ENCODE results near the gene BORCS5. TPM values are rescaled to one million over a fixed set of nuclear protein-coding genes. Genes with fewer than 3 reads are reported as not detected.

Gene BORCS5
- total RNA-seq, 1 experiment from 2014 or later: 25.7 TPM

- peaks cover 48% of the 10 kb centered on the region for H3K4me1 Mint-ChIP-seq (ENCODE audit: low read depth, unreplicated experiment)
- Histone ChIP-seq H3K36me3 (ENCODE audit: control insufficient read depth, insufficient read depth, low read length) (no peaks in the 10 kb centered on the region), H3K9me3 (no peaks in the 10 kb centered on the region), H3K4me3 (ENCODE audit: low read depth, low read length) (no peak overlapping the region), H3K4me1 (peaks cover 59% of the 10 kb centered on the region), H3K27me3 (replicated peaks; ENCODE audit: control insufficient read depth, insufficient read depth, low read length) (no peaks in the 10 kb centered on the region)
- ChIA-PET POLR2A (no interaction called here), CTCF (no interaction called here)
- no peak overlapping the region for H3K4me3 Mint-ChIP-seq (ENCODE audit: unreplicated experiment)
- TF ChIP-seq CTCF (IDR thresholded peaks at IDR 0.05; ENCODE audit: insufficient read depth in 1 of 2, low read depth in 1 of 2, low read length in 1 of 2, severe bottlenecking in 1 of 2, unreplicated experiment in 1 of 2): no peak
- no TSS peak for BruUV-seq (replicated peaks)
- peaks cover 10% of the 10 kb centered on the region for H3K9me3 Mint-ChIP-seq (ENCODE audit: unreplicated experiment)
- no peak for DNase-seq
- peaks cover 6% of the 10 kb centered on the region for H3K36me3 Mint-ChIP-seq (ENCODE audit: insufficient read depth, unreplicated experiment)
- H3K27me3 Mint-ChIP-seq (ENCODE audit: insufficient read depth, unreplicated experiment): no peaks in the 10 kb centered on the region
- H3K27ac Mint-ChIP-seq (ENCODE audit: unreplicated experiment): peak overlapping the region; percentile 69
- intact Hi-C loops (cut with micrococcal nuclease; ENCODE audit: unreplicated experiment): no loop called here
Observed at GRCh38 chr12:12396694-12397093, 39.8 kb downstream of the BORCS5 start.

- no peak for TF ChIP-seq CTCF (IDR thresholded peaks at IDR 0.05; ENCODE audit: insufficient read depth in 1 of 2, low read depth in 1 of 2, low read length in 1 of 2, severe bottlenecking in 1 of 2, unreplicated experiment in 1 of 2)
- H3K4me1 Mint-ChIP-seq (ENCODE audit: low read depth, unreplicated experiment): peaks cover 50% of the 10 kb centered on the region
- peaks cover 10% of the 10 kb centered on the region for H3K9me3 Mint-ChIP-seq (ENCODE audit: unreplicated experiment)
- ChIA-PET POLR2A (interaction anchor here (0.5 to 0.6 kb wide), 2 partner anchors 21 to 188 kb away, joined by 6 to 7 read pairs; no protein-coding TSS in a partner anchor), CTCF (interaction anchor here (1.1 to 2.0 kb wide), 2 partner anchors 13 to 20 kb away, joined by 6 to 9 read pairs; no protein-coding TSS in a partner anchor)
- H3K9me3 ChIP-seq: no peaks in the 10 kb centered on the region
- H3K4me1 ChIP-seq: peaks cover 59% of the 10 kb centered on the region
- peaks cover 6% of the 10 kb centered on the region for H3K36me3 Mint-ChIP-seq (ENCODE audit: insufficient read depth, unreplicated experiment)
- no peaks in the 10 kb centered on the region for H3K36me3 ChIP-seq (ENCODE audit: control insufficient read depth, insufficient read depth, low read length)
- DNase-seq: no peak
- peak overlapping the region; percentile 69 for H3K27ac Mint-ChIP-seq (ENCODE audit: unreplicated experiment)
- intact Hi-C loops (cut with micrococcal nuclease; ENCODE audit: unreplicated experiment): no loop called here
- H3K4me3 Mint-ChIP-seq (ENCODE audit: unreplicated experiment): no peak overlapping the region
- no peaks in the 10 kb centered on the region for H3K27me3 ChIP-seq (replicated peaks; ENCODE audit: control insufficient read depth, insufficient read depth, low read length)
- H3K4me3 ChIP-seq (ENCODE audit: low read depth, low read length): no peak overlapping the region
- no TSS peak for BruUV-seq (replicated peaks)
- no peaks in the 10 kb centered on the region for H3K27me3 Mint-ChIP-seq (ENCODE audit: insufficient read depth, unreplicated experiment)
Observed at GRCh38 chr12:12397184-12397583, 40.3 kb downstream of the BORCS5 start.

- no TSS peak for BruUV-seq (replicated peaks)
Observed at GRCh38 chr12:12398026-12398859, 41.4 kb downstream of the BORCS5 start.

More at GRCh38 chr12:12398026-12398859, 41.4 kb downstream of the BORCS5 start:
- POLR2A ChIA-PET: interaction anchor here (0.5 to 1.4 kb wide), 5 partner anchors 22 to 738 kb away, joined by 3 to 7 read pairs (median 6); partner anchors contain the start of gene BORCS5
- H3K9me3 ChIP-seq: no peaks in the 10 kb centered on the region
- intact Hi-C loops (cut with micrococcal nuclease; ENCODE audit: unreplicated experiment): loop anchor here (1.0 kb wide), 1 partner anchor 258 kb away; no protein-coding TSS in a partner anchor
- Mint-ChIP-seq H3K4me3 (ENCODE audit: unreplicated experiment) (peak overlapping the region; percentile 14), H3K4me1 (ENCODE audit: low read depth, unreplicated experiment) (peaks cover 56% of the 10 kb centered on the region), H3K36me3 (ENCODE audit: insufficient read depth, unreplicated experiment) (peaks cover 8% of the 10 kb centered on the region), H3K27ac (ENCODE audit: unreplicated experiment) (peak overlapping the region; percentile 69), H3K27me3 (ENCODE audit: insufficient read depth, unreplicated experiment) (no peaks in the 10 kb centered on the region), H3K9me3 (ENCODE audit: unreplicated experiment) (peaks cover 10% of the 10 kb centered on the region)
- CTCF ChIA-PET: interaction anchor here (0.5 to 2.0 kb wide), 4 partner anchors 14 to 165 kb away, joined by 3 to 9 read pairs (median 4); partner anchors contain the start of genes BORCS5 and DUSP16
- no peaks in the 10 kb centered on the region for H3K36me3 ChIP-seq (ENCODE audit: control insufficient read depth, insufficient read depth, low read length)
- H3K27me3 ChIP-seq (replicated peaks; ENCODE audit: control insufficient read depth, insufficient read depth, low read length): no peaks in the 10 kb centered on the region
- TF ChIP-seq CTCF (IDR thresholded peaks at IDR 0.05; ENCODE audit: insufficient read depth in 1 of 2, low read depth in 1 of 2, low read length in 1 of 2, severe bottlenecking in 1 of 2, unreplicated experiment in 1 of 2): peak in 1 of 2 experiments; percentile 21
- peak; percentile 80 to 88 for DNase-seq
- H3K4me3 ChIP-seq (ENCODE audit: low read depth, low read length): no peak overlapping the region
- H3K4me1 ChIP-seq: peaks cover 61% of the 10 kb centered on the region

Measured in Caco-2 (cell line).